ENCODE measurements around the gene GCSH.

The GCSH gene

DNA sequence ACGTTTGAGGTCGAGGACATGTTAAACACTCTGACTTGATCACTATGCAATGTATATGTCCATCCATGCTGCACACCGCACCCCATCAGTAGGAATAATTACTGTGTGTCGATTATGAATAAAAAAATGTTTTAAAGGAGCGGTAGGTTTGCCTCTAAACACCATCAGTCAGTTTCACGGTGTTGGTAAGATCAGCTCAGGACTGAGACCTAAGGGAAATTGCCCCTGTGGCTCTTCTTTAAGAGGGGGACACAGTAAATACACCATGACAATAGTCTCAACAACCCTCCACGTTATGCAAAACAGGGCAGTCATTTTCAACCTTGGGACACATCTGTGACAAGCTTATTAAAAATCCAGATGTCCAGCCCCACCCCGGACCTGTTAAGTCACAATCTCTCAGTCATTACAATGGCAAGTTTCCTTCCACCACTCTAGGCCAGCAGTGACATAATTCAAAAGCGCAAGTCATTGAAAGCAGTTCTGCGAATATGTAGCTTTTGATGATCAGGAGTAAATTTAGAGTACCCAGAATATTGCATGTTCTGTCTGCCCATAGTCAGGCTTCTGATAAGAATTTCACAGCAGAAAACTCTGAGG is 59.3 kb downstream of the GCSH start:
- TF ChIP-seq, protein P1, sequence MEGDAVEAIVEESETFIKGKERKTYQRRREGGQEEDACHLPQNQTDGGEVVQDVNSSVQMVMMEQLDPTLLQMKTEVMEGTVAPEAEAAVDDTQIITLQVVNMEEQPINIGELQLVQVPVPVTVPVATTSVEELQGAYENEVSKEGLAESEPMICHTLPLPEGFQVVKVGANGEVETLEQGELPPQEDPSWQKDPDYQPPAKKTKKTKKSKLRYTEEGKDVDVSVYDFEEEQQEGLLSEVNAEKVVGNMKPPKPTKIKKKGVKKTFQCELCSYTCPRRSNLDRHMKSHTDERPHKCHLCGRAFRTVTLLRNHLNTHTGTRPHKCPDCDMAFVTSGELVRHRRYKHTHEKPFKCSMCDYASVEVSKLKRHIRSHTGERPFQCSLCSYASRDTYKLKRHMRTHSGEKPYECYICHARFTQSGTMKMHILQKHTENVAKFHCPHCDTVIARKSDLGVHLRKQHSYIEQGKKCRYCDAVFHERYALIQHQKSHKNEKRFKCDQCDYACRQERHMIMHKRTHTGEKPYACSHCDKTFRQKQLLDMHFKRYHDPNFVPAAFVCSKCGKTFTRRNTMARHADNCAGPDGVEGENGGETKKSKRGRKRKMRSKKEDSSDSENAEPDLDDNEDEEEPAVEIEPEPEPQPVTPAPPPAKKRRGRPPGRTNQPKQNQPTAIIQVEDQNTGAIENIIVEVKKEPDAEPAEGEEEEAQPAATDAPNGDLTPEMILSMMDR (IDR thresholded peaks at IDR 0.05; ENCODE audit: low read depth, low read length, missing control alignments), result no peak
- in situ Hi-C loops (cut with HindIII; ENCODE audit: low sequenced_read_pairs), result loop anchor here (25.0 kb wide), 2 partner anchors 300 to 700 kb away; no protein-coding TSS in a partner anchor
- H3K4me3 ChIP-seq (ENCODE audit: low read depth, low read length), result peak overlapping the region; percentile 66
- DNase-seq (ENCODE audit: low read depth), result no peak

- no peak for DNase-seq (ENCODE audit: low read depth)
- TF ChIP-seq, protein P1 (IDR thresholded peaks at IDR 0.05; ENCODE audit: low read depth, low read length, missing control alignments), result peak; percentile 18
- in situ Hi-C loops (cut with HindIII; ENCODE audit: low sequenced_read_pairs), result loop anchor here (25.0 kb wide), 2 partner anchors 301 to 701 kb away; no protein-coding TSS in a partner anchor
- peak overlapping the region; percentile 66 for H3K4me3 ChIP-seq (ENCODE audit: low read depth, low read length)
Observed at GRCh38 chr16:81035975-81036750, 60.0 kb downstream of the GCSH start.

GRCh38 chr16:81035398-81035974 is 60.7 kb downstream of the GCSH start, which contains the start of gene ATMIN:
Gene ATMIN (plus strand): TSS chr16:81035842. CDS start chr16:81035871, 29 bp downstream.
- in situ Hi-C loops (cut with HindIII; ENCODE audit: low sequenced_read_pairs), result loop anchor here (25.0 kb wide), 2 partner anchors 302 to 702 kb away; no protein-coding TSS in a partner anchor
- TF ChIP-seq, protein P1 (IDR thresholded peaks at IDR 0.05; ENCODE audit: low read depth, low read length, missing control alignments), result peak; percentile 96
- peak; percentile 43 for DNase-seq (ENCODE audit: low read depth)

More at GRCh38 chr16:81035398-81035974, 60.7 kb downstream of the GCSH start, which contains the start of gene ATMIN:
- H3K4me3 ChIP-seq (ENCODE audit: low read depth, low read length), result peak within 1 kb of the TSS; percentile 66
